Effector CD4-positive, alpha-beta T cell (primary cell): ENCODE results near the gene RFTN2.
"Not testable (repeated sequence)": the region's sequence is repeated elsewhere in the genome, so short reads cannot be mapped to it uniquely, and the experiment has no call there.

Experiments
- DNase-seq: peaks from one replicate; pipeline ENCODE4 v3.0.0-alpha.2; 2020

The RFTN2 gene

DNA sequence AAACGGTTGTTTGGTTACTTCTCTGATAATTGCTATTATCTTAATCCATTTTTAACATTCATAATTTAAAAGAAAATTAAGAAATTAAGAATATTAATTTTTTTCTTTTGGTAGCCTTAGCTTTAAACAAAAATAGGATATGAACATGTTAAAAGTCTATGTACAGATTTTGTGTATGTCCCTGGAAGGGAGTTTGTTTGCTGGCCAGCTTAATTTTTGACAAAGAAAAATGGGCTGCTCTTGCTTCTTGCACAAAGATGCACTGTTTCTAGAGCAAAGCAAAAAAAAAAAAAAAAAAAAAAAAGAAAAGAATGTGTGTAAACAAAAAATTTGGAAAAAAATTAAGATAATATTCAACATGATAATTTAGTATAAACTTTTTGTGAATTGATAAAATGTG lies 1.3 kb downstream of the RFTN2 start:
- no peak for DNase-seq

DNA sequence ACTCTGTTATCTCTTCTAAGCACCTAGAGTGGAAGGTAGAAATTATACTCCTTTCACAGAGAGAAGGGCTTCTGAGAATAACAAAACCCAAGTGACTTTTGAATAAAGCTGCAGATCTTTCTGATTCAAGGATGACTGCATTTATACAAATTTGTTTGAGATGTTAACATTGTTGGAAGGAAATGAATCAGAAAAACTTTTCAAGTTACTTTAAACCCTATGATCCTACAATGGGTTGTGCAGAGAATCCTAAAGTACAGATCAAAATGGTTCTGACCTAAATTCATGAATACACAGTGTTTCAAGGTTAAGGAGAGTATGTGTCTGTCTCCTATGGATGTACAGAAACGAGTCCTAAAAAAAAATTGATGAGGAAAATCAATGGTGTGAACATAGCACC lies 1.8 kb downstream of the RFTN2 start:
- DNase-seq: no peak

DNA sequence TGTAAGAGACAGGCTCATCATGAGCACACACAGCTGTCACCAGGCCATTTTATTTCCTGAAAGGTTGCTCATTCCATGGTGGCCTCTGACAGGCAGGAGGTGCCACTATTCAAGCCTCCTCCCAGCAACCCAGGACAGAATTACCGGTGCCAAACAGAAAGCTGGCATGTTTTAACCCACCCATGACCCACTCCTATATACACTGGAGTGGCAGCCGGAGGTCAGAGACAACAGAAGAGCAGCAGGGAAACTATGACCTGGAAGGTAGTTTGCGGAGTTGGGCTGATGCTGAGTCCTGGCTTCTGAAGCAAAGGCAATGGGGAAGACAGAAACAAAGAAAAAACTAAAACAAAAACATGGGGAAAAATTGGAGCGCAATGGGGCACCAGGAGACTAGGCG lies 2.3 kb downstream of the RFTN2 start:
- no peak for DNase-seq

DNA sequence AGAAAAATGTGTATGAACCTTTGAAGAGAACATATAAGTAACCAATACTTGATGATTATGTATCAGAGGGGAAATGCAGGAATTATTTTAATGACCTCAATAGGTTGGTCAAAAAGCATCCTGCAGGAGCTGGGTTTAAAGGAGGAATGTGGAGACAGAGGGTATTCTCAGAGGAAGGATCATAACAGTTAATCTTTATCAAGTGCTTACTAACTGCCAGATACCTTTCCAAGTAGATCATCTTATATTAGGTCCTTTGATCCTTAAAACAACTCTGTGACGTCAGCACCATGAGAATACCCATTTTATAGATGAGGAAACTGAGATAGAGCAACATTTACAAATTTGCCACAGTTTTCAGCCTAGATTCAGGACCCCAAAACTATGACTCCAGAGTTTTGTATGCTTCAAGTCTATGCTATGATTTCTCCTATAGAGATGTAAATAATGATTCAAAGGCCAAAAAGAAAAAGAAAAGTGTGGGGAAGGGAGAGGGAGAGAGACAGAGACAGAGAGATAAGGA lies 3.0 kb downstream of the RFTN2 start:
- DNase-seq: no peak

DNA sequence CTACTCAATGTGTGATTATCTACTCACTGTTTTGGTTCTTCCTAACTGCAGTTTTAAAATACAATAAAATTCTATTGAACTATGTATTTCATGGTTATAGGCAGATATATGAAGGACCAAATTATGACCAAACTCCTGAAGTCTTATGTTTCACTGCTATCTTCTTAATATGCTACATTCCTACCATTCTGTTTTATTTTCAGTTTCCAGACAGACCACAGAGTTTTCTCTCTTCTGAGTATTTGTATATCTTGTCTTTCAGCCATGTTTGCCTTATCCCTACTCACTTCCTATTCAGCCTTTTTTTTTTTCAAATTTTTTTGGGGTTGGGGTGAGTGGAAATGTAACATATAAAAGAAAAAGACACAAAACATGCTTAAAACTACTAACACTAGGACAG lies 6.3 kb downstream of the RFTN2 start:
- DNase-seq: no peak

DNA sequence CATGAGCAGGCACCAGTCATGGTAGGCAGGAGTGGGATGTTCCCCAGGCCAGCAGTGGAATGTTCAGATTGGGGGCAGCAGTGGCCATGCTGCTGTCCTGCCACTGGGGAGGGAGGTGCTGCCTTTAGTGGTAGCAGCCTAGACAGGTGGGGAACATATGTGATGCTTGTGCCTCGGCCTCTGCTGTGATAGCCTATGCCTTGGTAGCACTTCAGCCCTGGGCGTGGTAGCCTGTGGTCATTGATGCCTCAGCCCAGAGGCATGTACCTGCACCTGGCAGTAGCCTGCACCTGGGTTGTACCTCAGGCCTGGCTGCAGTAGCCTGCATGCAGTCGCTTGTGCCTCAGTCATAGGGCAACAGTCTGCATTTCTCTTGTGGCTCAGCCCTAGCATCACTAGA lies 7.1 kb downstream of the RFTN2 start:
- DNase-seq: no peak

DNA sequence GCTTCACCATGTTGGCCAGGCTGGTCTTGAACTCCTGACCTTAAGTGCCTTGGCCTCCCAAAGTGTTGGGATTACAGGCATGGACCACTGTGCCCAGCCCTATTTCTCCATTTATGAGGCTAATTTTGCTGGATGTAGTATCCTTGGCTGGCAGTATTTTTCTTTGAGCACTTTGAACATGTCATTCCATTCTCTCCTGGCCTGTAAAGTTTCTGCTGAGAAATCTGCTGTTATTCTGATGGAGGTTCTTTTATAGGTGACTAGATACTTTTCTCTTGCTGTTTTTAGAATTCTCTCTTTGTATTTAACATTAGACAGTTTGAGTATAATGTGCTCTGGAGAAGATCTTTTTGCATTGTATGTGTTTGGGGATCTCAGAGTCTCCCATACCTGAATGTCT lies 9.1 kb downstream of the RFTN2 start:
- no peak for DNase-seq

DNA sequence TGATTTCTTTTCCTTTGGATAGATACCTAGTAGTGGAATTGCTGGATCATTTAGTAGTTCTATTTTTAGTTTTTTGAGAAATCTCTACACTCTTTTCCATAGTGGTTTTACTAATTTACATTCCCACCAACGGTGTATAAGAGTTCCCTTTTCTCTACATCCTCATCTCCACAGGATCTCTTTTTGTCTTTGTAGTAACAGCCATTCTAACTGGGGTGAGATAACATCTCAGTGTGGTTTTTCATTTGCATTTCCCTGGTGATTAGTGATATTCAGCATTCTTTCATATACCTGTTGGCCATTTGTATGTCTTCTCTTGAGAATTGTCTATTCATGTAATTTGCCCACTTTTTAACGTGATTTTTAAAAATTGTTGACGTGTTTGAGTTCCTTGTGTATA lies 13.8 kb downstream of the RFTN2 start:
- DNase-seq: no peak

DNA sequence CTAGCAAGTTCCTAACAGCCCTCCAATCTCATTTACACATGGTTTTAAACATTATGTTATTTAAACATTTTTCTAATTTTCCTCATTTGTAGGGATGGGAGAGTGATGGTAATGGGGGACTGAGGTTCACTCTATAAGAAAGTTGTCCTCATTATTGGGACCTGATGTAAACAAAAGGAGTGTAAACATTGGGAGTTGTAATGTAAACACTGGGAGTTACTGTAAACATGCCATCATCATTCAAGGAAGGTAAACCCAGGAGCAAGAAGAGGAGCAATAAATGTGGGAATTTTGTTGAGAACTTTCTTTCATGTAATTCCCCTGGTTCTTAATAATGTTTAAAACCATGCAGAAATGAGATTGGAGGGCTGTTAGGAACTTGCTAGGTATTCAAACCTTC lies 17.8 kb downstream of the RFTN2 start:
- DNase-seq: no peak

DNA sequence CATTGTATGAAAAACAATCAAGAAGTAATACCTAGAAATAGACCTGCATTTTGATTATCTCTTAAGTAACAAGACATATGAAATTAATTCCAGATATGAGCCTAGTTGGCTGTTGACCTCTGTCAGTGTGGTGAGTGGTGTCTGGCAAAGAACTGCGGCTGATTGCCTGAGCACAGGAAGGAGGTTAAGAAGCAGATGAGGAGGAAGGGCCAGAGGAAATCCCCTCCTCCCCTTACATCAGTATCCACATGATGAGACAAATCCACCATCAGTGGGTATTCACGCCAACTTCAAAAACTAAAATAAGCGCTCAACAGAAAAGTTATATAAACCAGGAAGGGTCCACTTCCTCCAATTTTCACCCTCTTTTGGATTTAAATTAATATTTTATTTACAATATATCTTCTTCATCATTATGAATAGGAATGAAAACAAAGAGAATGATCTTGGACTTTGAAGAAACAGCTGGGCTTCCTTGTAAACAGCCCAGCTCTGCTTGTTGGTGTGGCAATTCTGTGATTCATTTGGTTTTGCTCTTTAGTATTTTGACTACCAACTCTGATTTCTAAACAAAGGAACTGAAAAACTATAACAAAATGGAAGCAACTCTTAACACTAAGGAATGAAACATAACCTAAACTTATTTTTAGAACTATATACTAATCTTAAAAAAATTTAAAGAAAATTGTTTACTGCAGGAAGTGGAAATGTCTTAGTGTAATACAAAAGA lies 27.3 kb downstream of the RFTN2 start:
- no peak for DNase-seq

DNA sequence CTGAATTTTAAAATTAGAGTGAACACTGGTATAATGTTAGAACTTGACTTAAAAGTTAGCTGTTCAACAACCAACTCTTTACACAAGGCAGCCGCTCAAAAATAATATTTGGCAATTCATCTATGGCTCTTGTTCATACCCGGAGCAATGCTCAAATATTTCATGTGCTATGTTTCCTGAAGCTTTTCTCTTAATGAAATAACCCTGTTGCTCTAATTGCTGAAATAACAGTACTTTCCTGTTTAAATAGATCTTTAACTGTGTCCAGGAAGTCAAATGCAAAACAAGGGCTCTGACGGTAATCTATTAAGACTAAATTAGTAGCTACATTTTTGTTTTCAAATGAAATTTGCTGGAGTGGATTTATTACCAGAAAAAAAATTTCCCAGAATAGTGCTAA lies 33.7 kb downstream of the RFTN2 start:
- no peak for DNase-seq

DNA sequence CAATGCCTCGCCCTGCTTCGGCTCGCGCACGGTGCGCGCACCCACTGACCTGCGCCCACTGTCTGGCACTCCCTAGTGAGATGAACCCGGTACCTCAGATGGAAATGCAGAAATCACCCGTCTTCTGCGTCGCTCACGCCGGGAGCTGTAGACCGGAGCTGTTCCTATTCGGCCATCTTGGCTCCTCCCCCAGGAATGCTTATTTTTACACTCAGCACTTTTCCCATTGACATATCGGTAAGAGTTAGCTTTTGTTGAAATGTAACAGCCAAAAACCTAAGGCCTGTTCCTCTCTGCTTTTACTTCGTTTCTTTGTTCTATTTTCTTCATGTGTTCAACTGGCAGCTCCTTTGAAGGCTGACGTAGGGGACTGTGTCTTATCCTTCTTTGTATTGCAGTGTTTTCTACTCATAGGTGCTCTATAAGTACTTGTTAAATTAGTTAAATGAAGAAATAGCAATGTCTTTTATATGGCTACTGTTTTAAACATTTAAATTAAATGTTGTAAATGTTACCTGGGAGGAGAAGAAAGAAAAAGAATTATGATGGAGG lies 34.7 kb downstream of the RFTN2 start:
- not testable (repeated sequence) for DNase-seq

DNA sequence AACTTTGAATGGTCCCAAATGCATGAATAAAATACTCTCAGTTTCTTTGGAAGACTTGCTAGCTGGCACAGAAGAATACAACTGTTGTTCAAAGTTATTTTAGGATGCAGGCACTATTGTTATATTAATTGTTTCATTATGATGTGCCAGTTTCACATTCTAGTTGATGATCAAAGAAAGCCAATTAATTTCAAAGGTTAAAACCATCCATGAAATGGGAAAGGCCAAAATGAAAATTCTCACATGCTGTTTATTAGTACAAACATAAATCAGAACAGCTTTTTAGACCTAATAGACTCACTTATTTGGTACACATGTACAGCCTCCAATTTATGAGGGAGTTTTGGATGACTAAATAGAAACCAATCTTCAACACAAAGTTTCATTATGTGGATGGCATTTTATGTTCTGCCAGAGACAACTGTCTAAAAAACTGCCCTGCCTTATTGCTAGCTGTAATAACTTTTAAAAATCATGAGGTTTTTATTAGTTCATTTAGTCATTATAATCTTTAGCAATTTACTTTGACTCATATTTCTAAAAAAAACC lies 42.2 kb downstream of the RFTN2 start:
- no peak for DNase-seq

DNA sequence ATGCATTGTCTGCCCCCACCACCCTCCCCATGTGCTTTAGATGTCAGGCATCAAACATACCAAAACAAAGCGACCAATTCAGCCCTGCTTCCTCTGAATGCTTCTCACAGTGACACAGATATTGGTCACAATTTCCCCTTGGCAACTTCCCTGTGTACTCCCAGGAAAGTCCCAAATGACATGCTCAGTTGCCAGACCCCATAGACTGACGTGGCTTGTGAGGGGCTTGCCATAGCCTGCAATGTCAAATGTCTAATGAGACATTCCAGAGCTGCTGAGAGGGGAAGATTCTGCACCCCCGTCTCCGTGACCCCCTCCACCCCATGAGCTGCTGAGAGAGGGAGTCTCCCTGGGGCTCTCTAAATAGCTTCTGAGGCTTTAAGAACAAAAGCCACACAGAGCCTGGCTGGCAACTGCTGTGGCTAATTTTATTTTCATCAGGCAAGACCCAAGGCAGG lies 47.3 kb downstream of the RFTN2 start:
- DNase-seq: no peak

DNA sequence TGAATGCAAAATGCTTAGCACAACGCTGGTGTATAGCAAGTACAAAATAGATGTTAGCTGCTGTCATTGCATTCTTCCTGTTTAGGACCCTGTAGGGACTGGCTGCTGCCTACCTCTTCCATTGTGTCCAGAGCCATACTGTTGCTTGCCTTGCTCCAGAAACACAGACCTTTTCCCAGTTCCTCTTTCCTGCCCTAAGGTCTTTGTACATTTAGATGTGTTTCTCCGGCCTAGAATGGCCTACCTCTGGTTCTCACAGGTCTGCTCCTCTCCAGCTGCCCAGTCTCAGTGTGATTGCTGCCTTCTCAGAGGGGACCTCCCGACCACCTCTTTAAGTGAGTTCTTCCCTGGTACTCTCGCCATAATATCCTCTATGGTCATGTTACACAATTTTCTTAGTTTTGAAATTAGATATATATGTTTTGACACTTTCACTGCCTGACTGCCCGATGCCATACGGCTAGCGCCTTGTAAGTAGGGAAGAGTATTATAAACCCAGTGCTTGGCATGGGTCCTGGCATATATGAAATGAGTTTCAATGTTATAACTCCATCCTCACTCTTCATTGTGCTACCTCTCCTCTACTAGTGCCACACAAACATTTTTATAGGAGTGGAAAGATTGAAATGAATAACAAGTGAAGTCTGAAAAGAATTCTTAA lies 48.3 kb downstream of the RFTN2 start:
- no peak for DNase-seq

DNA sequence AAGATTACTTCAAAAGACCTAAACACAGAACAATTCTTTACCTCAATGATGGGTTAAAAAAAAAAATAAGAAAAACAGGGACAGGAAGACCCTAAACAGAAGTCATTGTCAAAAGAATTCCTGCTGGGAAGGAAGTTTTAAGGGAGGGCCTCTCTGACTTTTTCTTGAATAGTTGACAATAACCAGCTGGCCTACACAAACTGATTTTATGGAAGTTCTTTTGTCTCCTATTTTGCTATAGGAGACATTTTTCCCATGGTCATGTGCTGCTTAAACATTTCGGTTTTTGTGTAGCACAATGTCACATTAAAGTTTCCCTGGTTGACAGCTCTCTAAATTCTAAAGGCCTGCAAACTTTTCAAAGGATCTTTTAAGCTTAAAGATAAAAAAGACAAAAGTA lies 55.3 kb downstream of the RFTN2 start:
- no peak for DNase-seq

DNA sequence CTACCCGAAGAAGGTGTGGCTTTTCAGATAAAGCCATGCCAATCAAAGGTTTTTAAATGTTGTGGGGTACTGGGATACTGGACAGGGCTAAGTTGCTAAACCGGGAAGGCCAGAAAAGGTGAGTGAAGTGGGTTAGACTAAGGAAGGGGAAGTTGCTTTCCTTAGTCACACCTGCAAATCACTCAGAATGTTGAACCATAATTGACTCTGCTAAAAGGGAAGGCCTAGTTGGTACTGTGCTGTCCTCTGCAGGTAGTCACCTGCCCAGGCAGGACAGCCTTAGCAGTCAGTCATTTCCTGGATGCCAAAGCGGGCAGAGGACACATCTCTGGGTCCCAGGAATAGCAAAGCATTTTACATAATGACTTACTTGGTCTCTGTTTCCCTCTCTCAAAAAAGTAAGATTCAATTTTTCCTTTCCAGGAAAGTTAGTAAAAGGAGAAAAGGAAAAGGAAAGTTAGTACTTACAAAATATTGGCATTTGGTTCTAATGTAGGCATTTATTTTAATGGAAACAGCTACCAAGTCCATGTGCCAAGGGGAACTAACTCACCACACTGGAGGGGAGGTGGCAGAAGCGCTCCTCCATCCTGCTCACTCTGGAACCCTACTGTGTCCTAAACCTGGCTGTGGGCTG lies 60.3 kb downstream of the RFTN2 start:
- DNase-seq: no peak

DNA sequence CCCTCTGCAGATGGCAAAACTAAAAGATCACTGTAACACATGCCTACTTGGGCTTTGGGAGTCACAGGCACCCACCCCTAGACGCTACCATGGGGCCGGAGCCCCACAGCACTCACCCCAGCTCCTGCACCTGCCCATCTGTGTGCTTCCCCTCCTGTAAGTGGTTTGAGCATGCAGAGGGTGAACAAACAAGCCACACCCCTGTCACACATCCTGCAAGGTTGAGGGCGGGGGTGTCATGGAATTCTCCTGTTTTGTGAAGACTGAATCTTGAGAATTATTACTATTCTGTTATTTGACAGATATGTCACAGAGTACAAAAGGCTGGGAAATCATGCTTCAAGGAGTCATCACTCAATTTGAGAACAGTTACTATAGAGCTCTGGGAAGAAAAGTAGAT lies 60.9 kb downstream of the RFTN2 start:
- DNase-seq: no peak

DNA sequence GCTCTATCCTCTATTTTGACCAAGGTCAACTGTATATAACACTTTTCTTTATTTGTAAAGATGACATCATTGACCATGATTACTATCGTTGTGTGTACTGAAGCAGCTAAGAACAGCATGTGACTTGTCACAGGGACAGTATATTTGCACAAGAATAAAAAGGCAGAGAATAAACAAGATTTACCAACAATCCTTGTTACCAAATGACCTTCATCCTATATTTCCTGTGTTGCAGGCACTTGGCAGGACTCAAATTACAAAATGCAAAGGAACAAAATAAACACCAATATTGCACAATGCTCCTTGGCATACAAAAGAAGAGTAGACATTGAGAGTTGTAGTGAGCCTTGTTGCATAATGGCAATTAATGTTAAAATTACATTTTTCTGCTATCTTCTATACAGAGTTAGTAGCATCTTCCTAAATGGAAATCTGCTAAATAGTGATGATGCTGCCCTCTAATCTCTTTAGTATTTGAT lies 61.8 kb downstream of the RFTN2 start:
- DNase-seq: no peak

DNA sequence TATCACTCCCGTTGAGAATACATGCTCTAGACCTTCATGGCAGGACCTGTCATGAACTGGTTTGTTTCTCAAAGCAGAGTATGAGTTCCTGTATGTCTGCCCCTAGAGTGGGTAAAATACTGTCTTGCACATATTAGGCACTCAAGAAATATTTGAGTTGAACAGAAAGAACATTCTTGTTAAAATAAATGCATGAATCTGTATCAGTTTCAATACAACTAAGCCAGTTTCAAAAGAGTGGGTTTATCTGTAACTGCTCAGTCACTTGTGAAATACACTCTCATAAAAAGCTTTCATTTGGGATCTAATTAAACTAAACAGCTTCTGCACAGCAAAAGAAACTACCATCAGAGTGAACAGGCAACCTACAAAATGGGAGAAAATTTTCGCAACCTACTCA lies 69.2 kb downstream of the RFTN2 start:
- no peak for DNase-seq

DNA sequence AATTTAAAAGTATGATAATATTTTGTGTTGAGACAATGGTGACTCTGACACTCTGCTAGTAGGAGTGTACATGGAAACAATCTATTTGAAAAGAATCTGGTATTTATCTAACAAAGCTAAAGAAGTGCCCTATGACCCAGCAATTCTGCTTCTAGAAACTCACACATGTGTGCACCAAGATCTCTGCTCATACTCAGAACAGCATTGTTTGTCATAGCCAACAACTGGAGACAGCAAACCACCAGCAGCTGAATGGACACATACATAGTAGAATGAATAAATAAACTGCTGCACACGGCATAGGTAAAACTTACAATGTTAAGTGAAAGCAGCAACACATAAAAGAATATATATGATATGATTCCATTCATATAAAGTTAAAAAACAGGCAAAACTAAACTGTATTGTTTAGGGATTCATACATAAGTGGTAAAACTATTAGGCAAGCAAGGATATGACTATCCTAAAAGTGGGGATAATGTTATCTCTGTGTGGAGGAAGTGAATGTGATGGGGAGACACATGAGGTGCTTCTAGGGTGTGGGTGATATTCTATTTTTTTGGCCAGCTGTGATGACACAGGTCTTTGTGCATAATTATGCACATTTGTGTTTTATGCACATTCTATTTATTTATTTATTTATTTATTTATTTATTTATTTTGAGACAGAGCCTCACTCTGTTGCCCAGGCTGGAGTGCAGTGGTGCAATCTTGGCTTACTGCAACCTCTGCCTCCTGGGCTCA lies 71.1 kb downstream of the RFTN2 start:
- no peak for DNase-seq

DNA sequence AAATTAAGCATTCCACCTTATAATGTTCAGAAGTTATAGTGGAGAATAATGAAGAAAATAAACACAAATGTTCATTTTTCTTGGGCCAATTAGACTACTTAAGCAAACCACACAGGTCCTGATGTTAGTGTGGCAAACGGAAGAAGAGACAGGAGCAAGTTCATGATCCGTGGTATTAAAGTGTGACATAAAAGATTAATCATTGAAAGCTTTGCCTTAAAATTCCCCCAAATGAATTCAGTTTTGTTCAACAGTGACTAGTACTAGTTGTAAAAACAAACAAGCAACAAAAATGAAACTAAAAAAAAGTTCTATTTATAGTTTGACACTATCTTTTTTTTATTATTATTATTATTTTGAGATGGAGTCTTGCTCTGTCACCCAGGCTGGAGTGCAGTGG lies 73.7 kb downstream of the RFTN2 start:
- no peak for DNase-seq

DNA sequence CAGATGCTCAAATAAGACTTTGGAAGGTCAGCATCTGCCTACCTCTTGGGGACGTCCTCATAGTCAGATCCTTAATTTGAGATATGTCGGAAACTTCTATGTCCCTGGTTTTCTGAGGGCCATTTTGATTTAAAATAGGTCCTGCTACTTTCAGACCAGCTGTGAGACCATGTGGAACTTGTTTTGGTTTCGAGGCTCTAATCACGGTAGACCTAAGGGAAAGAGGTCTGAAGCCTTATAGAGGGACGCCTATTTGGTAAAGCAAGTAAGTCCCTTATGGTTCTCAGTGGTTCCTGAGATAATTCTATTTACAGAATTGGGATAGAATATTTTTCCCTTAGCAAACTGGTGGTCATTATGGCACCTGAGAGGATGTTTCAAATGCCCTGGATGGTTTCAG lies 75.1 kb downstream of the RFTN2 start:
- no peak for DNase-seq
